SKM-1 (cell line): ENCODE measurements around the gene FOXG1.

Experiments used
- DNase-seq: peaks from one replicate; lab custom pipeline; 2025; ENCODE audit not compliant: unreplicated experiment; lab: John Stamatoyannopoulos, UW

The FOXG1 gene

GRCh38 chr14:28774764-28775735 is 8.5 kb downstream of the FOXG1 start:
- DNase-seq = no peak

- DNase-seq = no peak
Measured at GRCh38 chr14:28776482-28777266, 10.1 kb downstream of the FOXG1 start.

GRCh38 chr14:28777471-28778137 is 11.0 kb downstream of the FOXG1 start:
- no peak for DNase-seq

- DNase-seq = no peak
Measured at GRCh38 chr14:28778138-28779117, 11.8 kb downstream of the FOXG1 start.

DNA sequence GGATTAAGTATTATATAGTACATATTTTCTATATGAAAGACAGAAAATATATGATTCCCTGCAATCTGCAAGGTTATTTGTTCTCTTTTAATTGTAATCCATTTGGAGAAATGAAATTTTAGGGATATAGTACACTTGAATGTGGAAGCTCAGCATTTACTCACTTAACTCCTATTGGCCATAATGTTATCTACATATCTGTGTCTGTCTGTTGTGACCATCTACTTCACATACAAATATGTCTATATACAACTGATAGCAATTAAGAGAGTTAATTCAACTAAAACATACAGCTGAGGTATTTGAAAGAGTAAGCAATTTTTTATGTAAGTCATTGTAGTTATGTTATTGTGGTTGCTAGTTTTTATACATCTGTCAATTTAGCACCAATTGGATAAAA is 12.9 kb downstream of the FOXG1 start:
- no peak for DNase-seq

DNA sequence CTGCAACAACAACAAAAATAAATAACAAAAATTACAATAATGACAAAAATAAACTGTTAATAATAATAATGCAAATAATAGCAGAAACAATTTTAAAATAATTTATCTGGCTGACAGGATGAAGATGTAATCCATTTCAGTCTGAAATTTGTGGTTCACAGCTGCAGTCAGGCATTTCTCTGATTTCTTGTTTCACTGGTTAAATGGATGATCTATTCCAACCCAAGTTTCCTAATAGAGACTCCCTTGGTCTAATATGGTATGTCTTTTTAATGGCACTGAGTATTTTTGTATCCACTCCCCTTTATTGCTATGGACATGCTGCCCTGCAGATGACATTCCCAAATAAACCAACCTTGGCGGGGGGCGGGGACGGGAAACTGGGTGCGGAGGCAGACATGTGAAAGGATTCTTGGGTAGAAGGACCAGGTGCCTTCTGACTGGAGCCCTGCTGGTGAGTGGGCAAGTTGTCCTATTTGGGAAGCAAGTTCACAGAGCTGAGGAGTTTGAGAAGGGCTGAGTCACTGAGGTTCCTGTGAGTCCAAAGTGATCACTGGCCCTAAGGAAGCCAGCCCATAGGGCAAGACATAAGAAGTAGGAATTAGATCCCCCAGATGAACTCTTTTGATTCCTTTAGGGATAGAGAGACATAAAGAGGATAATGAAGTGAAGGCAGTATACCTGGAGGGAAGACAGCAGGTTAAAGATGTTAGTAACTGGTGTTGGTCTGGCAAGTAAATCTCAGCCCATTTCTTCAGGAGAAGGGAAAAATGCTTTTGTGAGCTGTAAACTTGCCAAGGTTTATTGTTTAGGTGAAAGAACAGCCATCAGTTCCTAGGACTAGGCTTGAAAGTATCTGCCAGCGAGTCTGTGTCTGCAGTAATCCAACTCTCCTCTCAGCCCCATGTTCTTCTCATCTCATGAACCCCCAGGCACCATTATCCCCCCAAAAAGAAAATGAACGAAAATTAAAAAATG is 14.5 kb downstream of the FOXG1 start:
- no peak for DNase-seq

DNA sequence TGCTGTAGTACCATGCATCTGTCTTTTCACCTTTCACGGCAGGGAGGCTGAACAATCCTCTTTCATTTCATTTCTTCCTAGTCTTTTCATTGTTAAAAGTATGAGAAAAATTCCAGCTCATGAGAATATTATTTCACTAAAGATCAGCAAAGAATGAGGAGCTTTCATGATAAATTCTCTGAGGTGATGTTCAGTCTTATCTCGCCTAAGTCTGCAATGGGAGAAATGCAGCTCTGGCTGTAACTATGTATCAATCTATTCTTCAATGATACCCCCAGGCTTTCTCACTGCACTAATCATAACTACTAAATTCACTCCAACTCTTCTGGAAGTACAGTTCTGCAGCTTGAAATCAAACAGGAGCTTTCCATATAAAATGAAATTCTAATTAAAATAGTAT is 15.7 kb downstream of the FOXG1 start:
- no peak for DNase-seq

DNA sequence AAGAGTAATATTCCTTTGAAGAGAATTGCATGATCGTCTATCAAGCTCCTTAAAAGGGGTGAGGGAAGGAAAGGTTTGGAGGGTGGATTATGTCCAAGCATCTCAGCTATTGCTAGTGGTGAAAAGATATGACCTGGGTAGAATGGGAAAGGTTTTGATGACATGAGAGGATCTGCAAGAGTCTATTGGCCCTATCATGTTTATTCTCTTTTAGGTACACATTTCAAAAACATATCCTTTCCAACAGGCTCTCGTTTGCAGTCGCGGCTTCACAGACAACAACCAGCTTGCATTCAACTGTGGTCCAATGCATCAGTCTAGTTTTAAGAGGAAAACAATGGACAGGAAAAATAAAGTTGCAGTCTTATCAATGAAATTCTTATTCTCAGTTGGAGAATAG is 17.1 kb downstream of the FOXG1 start:
- DNase-seq = no peak

DNA sequence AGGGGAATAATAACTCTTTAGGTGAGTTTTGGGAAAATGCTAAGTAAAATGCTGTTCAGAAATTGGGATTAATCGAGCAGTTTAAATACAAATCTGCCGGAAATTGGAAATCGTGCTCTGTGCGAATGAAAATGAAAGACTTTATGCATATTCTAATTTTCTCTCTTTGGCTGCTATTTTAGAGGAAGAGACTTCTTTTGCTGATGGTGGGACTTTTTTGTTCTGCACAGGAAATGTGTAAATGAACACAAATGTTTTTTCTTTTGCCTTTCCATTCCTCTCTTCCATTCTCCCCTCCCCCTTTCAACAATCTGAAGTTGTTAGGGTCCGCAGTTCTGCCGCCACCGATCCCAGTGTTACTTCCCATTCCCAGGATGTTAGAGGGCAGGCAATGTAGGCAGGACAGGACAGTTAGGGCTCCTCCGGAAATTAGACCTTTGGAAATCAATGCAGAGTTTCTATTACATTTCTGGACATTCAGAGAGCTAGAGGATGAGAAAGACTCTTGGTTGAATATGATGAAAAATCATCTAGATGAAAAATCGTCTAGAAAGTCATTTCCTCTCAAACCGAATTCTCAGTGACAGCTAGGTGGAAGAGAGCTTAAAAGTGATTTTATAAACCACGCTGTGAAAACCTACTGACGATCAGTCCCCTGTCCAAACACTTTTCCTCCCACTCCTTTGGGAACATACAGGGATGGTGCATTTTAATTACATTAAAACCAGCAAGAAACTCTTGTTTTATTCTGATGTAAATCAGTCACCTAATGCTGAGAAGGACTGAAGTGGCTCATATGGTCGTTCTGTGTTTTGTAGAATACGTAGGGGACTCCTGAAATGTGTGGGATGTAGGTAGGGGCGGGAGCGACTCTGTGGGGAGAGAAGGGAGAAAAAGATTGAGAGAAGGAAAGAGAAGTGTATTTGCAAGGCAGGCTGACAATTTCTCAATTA is 17.8 kb downstream of the FOXG1 start:
- no peak for DNase-seq

DNA sequence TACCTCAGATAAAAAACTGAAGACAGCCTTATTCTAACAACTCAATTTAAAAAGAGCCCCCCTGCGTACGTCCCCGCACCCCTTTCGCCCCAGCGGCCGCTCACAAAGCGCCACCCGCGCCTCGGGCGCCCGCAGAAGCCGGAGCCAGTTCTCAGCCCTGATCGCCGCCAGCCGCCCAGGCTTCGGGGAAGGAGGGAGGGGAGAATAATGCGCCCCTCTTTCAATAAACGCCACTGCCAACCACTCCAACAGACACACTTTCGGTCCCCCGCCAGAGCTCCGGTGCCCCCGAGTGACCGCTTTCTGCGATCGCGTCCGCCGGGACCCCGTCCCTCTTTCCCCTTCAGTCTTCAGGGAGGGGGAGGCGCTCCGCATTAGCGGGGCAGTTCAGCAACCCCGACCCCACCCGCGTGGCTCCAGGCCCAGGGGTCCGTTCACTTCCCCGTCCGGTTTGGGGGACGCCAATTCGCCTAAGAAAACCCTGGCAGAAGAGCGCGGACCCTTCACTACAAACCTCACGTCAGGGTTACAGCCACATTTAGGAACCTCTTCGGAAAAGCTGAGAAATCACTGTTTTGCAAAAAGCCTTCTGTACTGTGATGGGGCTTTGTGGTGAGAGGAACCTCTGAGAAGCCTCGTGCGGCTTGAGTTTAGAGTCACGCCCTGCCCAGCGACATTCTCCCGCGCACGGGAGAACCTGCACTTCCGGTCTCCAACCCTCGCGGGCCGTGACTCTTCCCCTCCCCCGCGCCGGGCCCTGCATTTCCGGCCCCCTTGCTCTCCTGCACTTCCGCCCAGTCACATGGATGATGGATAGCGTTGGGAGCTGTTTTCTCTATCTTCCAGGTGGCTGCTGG is 18.7 kb downstream of the FOXG1 start:
- DNase-seq = no peak

DNA sequence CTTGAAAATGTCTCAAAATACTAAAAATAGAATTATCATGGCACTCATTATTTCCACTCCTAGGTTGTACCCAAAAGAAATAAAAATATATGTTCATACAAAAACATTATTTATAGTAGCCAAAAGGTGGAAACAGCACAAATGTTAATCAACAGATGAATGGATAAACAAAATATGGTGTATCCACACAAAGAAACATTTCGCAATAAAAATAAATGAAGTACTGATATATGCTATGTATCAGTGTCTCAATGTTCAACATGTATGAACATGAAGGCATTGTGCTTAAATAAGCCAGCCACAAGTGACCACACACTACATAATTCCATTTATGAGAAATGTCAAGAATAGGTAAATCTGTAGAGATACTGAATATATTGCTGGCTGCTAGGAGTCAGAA is 40.9 kb downstream of the FOXG1 start:
- no peak for DNase-seq

- no peak for DNase-seq
Measured at GRCh38 chr14:28813810-28814209, 47.2 kb downstream of the FOXG1 start.
